ENCODE data around the gene LRRC7.

Gene LRRC7

GRCh38 chr1:70153739-70154138 is 586.0 kb downstream of the LRRC7 start:
- DNase-seq (ENCODE audit: low read depth in 1 of 2, low spot score in 1 of 2), result no peak

DNA sequence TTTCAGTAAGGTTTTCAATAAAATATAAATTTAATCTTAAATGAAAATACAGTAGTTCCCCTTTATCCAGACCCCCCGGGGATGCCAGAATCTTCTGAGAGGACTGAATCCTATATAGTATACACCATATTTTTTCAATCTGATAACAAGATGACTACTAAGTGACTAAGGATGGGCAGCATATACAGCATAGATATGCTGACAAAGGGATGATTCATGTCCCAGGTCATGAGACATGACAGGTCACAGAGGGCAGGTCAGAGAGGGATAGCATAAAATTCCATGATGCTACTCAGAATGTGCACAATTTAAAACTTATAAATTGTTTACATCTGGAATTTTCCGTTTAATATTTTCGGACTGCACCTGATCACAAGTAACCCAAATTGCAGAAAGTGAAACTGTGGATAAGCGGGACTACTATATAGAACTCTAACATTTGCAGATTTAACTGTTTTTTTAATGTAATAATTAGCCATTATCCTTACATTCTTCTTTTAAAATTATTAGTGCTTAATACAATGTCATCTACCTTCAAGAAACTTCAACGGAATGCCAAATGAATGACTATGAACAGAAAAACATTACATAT is 588.9 kb downstream of the LRRC7 start:
- DNase-seq (ENCODE audit: low read depth in 1 of 2, low spot score in 1 of 2), result no peak

DNA sequence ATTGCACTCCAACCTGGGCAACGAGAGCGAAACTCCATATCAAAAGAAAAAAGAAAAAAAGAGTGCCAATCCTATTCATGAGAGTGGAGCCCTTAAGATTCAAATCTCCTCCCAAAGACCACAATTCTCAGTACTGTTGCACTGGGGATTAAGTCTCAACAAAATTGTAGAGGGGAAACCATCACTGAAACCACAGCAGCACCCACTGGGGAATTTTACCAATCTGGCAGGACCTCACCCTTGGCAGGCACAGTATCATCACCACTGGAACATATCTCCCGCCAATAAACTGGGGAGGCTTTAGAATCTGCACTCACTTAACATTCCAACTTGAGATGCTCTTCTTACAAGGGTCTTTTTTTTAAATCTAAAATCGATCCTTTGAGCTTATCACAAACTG is 596.6 kb downstream of the LRRC7 start:
- no peak for DNase-seq (ENCODE audit: low read depth in 1 of 2, low spot score in 1 of 2)

DNA sequence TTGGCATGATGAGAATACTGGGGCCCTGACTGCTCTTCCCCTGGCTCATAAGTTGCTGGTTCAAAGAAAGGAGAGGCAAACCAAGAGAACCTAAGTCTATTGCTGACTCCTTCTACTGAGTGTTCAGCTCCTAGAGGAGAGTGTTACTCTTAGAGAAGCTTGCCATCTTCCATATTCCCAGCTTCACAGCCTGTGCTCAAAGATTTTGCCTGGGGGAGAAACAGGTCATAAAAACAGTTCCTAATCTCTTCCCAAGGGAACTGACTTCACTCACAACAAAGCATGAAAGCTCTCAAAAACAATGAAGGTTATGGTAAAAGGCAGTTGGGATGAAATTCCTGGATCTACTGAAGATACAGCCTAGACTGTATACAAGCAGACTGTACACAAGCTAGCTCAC is 600.6 kb downstream of the LRRC7 start:
- no peak for DNase-seq (ENCODE audit: low read depth in 1 of 2, low spot score in 1 of 2)

DNA sequence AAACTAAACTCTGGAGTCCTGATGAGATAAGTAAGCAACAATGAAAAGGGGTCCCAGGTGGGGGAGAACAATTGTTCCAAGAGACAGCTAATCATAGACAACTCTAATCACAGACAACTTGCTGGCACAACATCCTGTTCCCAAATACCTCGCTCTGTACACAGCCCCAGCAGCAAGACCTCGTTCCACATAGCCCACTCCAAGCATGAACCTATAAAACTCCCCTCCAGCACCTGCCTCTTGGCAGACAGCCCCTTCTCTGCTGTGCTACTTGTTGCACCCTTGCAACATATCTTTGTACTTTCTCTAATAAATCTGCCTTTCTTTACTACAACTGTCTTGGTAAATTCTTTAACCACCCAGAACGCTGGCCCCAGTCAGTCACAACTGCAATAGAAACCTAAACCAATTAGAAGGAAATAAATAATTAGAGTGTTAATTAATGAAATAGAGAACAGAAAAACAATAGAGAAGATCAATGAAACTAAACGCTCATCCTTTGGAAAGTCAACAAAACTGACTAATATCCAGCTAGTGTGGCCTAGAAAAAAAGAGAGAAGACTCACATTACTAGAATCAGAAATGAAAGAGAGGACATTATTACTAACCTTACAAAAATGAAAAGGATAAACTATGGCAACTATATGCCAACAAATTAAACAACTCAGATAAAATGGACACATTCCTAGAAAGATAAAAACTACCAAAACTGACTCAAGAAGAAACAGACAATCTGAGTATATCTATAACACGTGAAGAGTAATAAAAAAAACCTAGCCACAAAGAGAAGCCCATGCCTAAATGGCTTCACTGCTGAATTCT is 601.5 kb downstream of the LRRC7 start:
- DNase-seq (ENCODE audit: low read depth in 1 of 2, low spot score in 1 of 2), result no peak

DNA sequence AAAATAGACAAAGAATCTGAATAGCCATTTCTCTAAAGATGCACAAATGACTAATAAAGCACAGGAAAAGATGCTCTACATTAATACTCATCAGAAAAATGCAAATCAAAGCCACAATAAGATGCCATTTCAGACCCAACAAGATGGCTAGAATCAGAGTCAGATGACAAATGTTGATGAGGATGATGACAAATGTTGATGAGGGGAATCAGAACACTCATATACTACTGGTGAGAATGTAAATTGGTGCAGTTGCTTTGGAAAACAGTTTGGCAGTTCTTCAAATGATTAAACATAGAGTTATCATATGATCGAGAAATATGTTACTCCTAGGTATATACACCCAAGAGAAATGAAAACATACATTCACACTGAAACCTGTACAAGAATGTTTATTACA is 603.8 kb downstream of the LRRC7 start:
- no peak for DNase-seq (ENCODE audit: low read depth in 1 of 2, low spot score in 1 of 2)

Data from activated CD4-positive, alpha-beta T cell treated with anti-CD3 and anti-CD28 coated beads, Interleukin-2, amount 50 U/mL, for 24 hours (primary cell).